ENCODE data around the gene HDAC10.

The HDAC10 gene

GRCh38 chr22:50197856-50198623, 53.0 kb downstream of the HDAC10 start:
- DNase-seq = no peak

GRCh38 chr22:50197000-50197800, 53.9 kb downstream of the HDAC10 start:
- no peak for DNase-seq

GRCh38 chr22:50196256-50196655, 54.8 kb downstream of the HDAC10 start:
- no peak for DNase-seq

Data from islet precursor cell (in vitro differentiated cells).